ENCODE results near the gene SH3BP4.

The SH3BP4 gene

GRCh38 chr2:234945339-234945873 is 6.4 kb upstream of the SH3BP4 start:
- FAIRE-seq: no peak

- FAIRE-seq: no peak
Measured at GRCh38 chr2:234947556-234947955, 4.3 kb upstream of the SH3BP4 start.

- peak; percentile 3 for FAIRE-seq
Measured at GRCh38 chr2:234949762-234950434, 1.9 kb upstream of the SH3BP4 start.

- FAIRE-seq: no peak
Measured at GRCh38 chr2:234950435-234950729, 1.4 kb upstream of the SH3BP4 start.

GRCh38 chr2:234950730-234951663 is 820 bp upstream of the SH3BP4 start:
- no peak for FAIRE-seq

- no peak for FAIRE-seq
Measured at GRCh38 chr2:234952270-234953115, 676 bp downstream of the SH3BP4 start.

GRCh38 chr2:234953116-234954031 is 1.6 kb downstream of the SH3BP4 start:
- no peak for FAIRE-seq

- no peak for FAIRE-seq
Measured at GRCh38 chr2:234954551-234954992, 2.8 kb downstream of the SH3BP4 start.

GRCh38 chr2:234955091-234955591 is 3.3 kb downstream of the SH3BP4 start:
- no peak for FAIRE-seq

GRCh38 chr2:234955971-234956509 is 4.2 kb downstream of the SH3BP4 start:
- no peak for FAIRE-seq

GRCh38 chr2:234957834-234958135 is 6.0 kb downstream of the SH3BP4 start:
- FAIRE-seq: no peak

GRCh38 chr2:234958311-234958710 is 6.5 kb downstream of the SH3BP4 start:
- FAIRE-seq: no peak

GRCh38 chr2:234958746-234959395 is 7.1 kb downstream of the SH3BP4 start:
- no peak for FAIRE-seq

GRCh38 chr2:234960175-234961088 is 8.6 kb downstream of the SH3BP4 start:
- no peak for FAIRE-seq

- FAIRE-seq: no peak
Measured at GRCh38 chr2:234961784-234962183, 10.0 kb downstream of the SH3BP4 start.

GRCh38 chr2:234963773-234964615 is 12.2 kb downstream of the SH3BP4 start:
- FAIRE-seq: no peak

- FAIRE-seq: no peak
Measured at GRCh38 chr2:234964631-234965461, 13.0 kb downstream of the SH3BP4 start.

- FAIRE-seq: no peak
Measured at GRCh38 chr2:234966340-234966739, 14.5 kb downstream of the SH3BP4 start.
